GM12874 (cell line): ENCODE measurements around the gene CCDC83.

Experiments used
- TF ChIP-seq, protein P1 (sequence below): IDR thresholded peaks from 2 replicates; pipeline ENCODE4 v1.5.1; 2011; ENCODE audit warnings: low read depth, mild to moderate bottlenecking, control low read depth, low read length, moderate library complexity; ENCODE audit not compliant: insufficient read depth

The CCDC83 gene

GRCh38 chr11:85811624-85812023, 43.6 kb upstream of the CCDC83 start:
- TF ChIP-seq, protein P1, sequence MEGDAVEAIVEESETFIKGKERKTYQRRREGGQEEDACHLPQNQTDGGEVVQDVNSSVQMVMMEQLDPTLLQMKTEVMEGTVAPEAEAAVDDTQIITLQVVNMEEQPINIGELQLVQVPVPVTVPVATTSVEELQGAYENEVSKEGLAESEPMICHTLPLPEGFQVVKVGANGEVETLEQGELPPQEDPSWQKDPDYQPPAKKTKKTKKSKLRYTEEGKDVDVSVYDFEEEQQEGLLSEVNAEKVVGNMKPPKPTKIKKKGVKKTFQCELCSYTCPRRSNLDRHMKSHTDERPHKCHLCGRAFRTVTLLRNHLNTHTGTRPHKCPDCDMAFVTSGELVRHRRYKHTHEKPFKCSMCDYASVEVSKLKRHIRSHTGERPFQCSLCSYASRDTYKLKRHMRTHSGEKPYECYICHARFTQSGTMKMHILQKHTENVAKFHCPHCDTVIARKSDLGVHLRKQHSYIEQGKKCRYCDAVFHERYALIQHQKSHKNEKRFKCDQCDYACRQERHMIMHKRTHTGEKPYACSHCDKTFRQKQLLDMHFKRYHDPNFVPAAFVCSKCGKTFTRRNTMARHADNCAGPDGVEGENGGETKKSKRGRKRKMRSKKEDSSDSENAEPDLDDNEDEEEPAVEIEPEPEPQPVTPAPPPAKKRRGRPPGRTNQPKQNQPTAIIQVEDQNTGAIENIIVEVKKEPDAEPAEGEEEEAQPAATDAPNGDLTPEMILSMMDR, result no peak

DNA sequence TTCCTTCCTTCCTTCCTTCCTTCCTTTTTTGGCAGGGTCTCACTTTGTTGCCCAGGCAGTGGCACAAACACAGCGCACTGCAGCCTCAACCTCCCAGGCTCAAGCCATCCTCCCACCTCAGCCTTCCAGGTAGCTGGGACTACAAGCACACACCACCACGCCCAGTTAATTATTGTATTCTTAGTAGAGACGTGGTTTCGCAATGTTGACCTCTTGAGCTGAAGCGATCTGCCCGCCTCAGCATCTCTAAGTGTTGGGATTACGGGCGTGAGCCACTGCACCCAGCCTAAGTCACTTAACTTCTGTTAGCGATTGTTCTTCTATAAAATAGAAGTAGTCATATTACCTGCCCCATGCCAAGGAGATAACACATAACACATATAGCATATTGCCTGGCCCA, 41.5 kb upstream of the CCDC83 start:
- TF ChIP-seq, protein P1, result no peak

DNA sequence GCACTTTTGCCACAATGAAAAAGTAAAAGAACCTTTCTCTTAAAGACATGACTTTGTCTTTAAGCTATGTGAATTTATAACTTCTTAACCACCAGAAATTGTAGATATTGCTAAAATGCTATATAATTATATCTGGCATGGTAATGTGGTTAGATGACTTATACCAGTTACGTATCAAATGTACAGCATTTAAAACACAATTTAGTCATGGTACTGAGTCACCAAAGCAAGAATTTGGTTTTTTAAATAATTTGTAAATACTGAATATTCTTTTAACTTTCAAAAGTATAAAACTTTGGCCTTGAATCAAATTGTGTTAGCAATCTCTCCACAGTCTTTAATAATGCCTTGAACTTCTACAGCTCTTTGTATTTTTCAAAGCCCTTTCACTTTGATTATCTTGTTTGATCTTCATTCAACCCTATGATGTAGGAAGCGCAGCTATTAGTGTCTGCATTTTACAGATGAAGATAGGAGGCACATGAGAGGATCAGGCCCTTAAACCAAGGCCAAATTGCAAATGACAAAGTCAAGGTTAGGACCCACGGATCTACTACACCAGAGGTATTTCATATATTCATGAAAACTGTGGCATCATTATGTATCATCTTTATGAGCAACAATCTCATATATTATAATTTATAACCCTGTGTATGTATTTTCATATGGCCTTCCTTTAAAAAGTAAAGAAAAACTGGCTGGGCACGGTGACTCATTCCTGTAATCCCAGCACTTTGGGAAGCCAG, 39.8 kb upstream of the CCDC83 start:
- TF ChIP-seq, protein P1, result no peak

DNA sequence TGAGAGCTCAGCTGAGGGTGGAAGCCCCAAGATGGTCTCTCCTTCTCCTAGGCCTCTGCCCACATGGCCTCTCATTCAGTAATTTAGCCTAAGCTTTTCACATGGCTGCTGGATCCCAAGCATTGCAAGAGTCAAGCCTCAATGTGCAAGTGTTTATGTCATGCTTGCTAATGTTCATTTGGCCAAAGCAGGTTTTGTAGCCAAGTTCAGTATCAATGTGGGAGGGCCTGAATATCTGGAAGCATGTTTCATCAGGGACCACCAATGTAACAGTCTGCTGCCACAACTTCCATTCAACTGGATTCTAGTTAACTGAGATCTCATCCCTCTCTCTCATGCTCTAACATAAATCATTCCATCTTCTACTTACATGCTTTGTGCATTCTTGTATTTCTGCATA, 35.7 kb upstream of the CCDC83 start:
- TF ChIP-seq, protein P1, result no peak

DNA sequence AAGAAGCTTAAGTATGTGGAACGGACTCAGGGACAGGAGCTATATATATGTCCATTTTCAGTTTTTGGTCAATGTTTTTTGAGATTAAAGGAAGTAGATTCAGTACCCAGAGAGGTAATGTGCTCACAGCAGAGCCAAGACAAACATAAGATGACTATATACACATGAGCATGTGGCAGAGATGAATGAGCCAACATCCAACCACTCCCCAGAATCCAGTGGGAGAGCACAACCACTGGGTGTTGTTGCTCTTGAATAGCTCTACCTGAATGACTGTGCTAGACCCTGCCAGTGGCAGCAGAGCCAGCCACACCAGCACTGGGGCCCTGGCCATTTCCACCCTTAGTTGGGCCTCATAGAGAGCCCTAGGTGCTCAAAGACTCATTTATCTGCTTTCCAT, 33.5 kb upstream of the CCDC83 start:
- TF ChIP-seq, protein P1, result no peak

GRCh38 chr11:85822814-85823213, 32.4 kb upstream of the CCDC83 start:
- TF ChIP-seq, protein P1, result no peak

GRCh38 chr11:85823816-85824215, 31.4 kb upstream of the CCDC83 start:
- TF ChIP-seq, protein P1, result no peak
